HG02642 (cell line): ENCODE data around the gene CCNY.
"Not testable (repeated sequence)": the region's sequence is repeated elsewhere in the genome, so short reads cannot be mapped to it uniquely, and the experiment has no call there.

Experiments
- ATAC-seq: cut with Tn5 transposase; IDR thresholded peaks from one replicate; pipeline ENCODE4 v1.9.1; 2021; ENCODE audit warnings: mild to moderate bottlenecking; ENCODE audit not compliant: unreplicated experiment, poor library complexity

Gene CCNY

GRCh38 chr10:35336084-35336831 lies at the start of gene CCNY:
TSS of gene CCNY (plus strand) at chr10:35336509. CDS start at chr10:35337054, 545 bp downstream.
- ATAC-seq = peak; percentile 72

GRCh38 chr10:35289198-35289597 lies 47.1 kb upstream of the CCNY start:
- no peak for ATAC-seq

GRCh38 chr10:35294506-35294905 lies 41.8 kb upstream of the CCNY start:
- ATAC-seq = no peak

- no peak for ATAC-seq
Measured at GRCh38 chr10:35299016-35299415, 37.3 kb upstream of the CCNY start.

- peak; percentile 91 for ATAC-seq
Measured at GRCh38 chr10:35300063-35300699, 36.1 kb upstream of the CCNY start.

GRCh38 chr10:35304649-35305048 lies 31.7 kb upstream of the CCNY start:
- no peak for ATAC-seq

GRCh38 chr10:35306852-35307251 lies 29.5 kb upstream of the CCNY start:
- ATAC-seq = no peak

- ATAC-seq = no peak
Measured at GRCh38 chr10:35307297-35307696, 29.0 kb upstream of the CCNY start.

GRCh38 chr10:35308809-35309208 lies 27.5 kb upstream of the CCNY start:
- ATAC-seq = no peak

- not testable (repeated sequence) for ATAC-seq
Measured at GRCh38 chr10:35314142-35314541, 22.2 kb upstream of the CCNY start.

GRCh38 chr10:35315235-35315634 lies 21.1 kb upstream of the CCNY start:
- ATAC-seq = not testable (repeated sequence)

GRCh38 chr10:35316218-35316967 lies 19.9 kb upstream of the CCNY start:
- ATAC-seq = no peak

- ATAC-seq = no peak
Measured at GRCh38 chr10:35318551-35318950, 17.8 kb upstream of the CCNY start.

- ATAC-seq = no peak
Measured at GRCh38 chr10:35320341-35320740, 16.0 kb upstream of the CCNY start.

- no peak for ATAC-seq
Measured at GRCh38 chr10:35322636-35323035, 13.7 kb upstream of the CCNY start.

- no peak for ATAC-seq
Measured at GRCh38 chr10:35324196-35324595, 12.1 kb upstream of the CCNY start.

- no peak for ATAC-seq
Measured at GRCh38 chr10:35326466-35327235, 9.7 kb upstream of the CCNY start.

GRCh38 chr10:35327790-35328403 lies 8.4 kb upstream of the CCNY start:
- ATAC-seq = no peak

- ATAC-seq = no peak
Measured at GRCh38 chr10:35328404-35329037, 7.8 kb upstream of the CCNY start.

GRCh38 chr10:35329520-35329919 lies 6.8 kb upstream of the CCNY start:
- ATAC-seq = no peak
